Measurements from ENCODE around the gene PACSIN1.

PACSIN1 gene

GRCh38 chr6:34559651-34560365 is 93.9 kb downstream of the PACSIN1 start:
- H3K4me1 Mint-ChIP-seq, result peaks cover 37% of the 10 kb centered on the region
- no peak for DNase-seq
- no peak for TF ChIP-seq CTCF (IDR thresholded peaks at IDR 0.05)
- H3K27ac Mint-ChIP-seq, result peak overlapping the region; percentile 15
- H3K4me3 Mint-ChIP-seq, result peak overlapping the region; percentile 15
- no peaks in the 10 kb centered on the region for H3K36me3 Mint-ChIP-seq (ENCODE audit: low read depth)
- H3K9me3 Mint-ChIP-seq, result peaks cover 7% of the 10 kb centered on the region
- peaks cover 6% of the 10 kb centered on the region for H3K27me3 Mint-ChIP-seq (ENCODE audit: low read depth, poor library complexity)

- Mint-ChIP-seq H3K9me3 (peaks cover 7% of the 10 kb centered on the region), H3K27ac (peak overlapping the region; percentile 15), H3K4me1 (peaks cover 34% of the 10 kb centered on the region), H3K4me3 (peak overlapping the region; percentile 15), H3K27me3 (ENCODE audit: low read depth, poor library complexity) (peaks cover 3% of the 10 kb centered on the region), H3K36me3 (ENCODE audit: low read depth) (no peaks in the 10 kb centered on the region)
- peak; percentile 43 for DNase-seq
- no peak for TF ChIP-seq CTCF (IDR thresholded peaks at IDR 0.05)
Observed at GRCh38 chr6:34560366-34561226, 94.7 kb downstream of the PACSIN1 start.

GRCh38 chr6:34561227-34561530 is 95.3 kb downstream of the PACSIN1 start:
- peaks cover 3% of the 10 kb centered on the region for H3K27me3 Mint-ChIP-seq (ENCODE audit: low read depth, poor library complexity)
- H3K27ac Mint-ChIP-seq, result no peak overlapping the region
- no peak for DNase-seq
- H3K9me3 Mint-ChIP-seq, result peaks cover 7% of the 10 kb centered on the region
- peaks cover 38% of the 10 kb centered on the region for H3K4me1 Mint-ChIP-seq
- no peak overlapping the region for H3K4me3 Mint-ChIP-seq
- H3K36me3 Mint-ChIP-seq (ENCODE audit: low read depth), result no peaks in the 10 kb centered on the region
- no peak for TF ChIP-seq CTCF (IDR thresholded peaks at IDR 0.05)

- Mint-ChIP-seq H3K27ac (no peak overlapping the region), H3K9me3 (peaks cover 7% of the 10 kb centered on the region), H3K36me3 (ENCODE audit: low read depth) (no peaks in the 10 kb centered on the region), H3K27me3 (ENCODE audit: low read depth, poor library complexity) (peaks cover 7% of the 10 kb centered on the region), H3K4me1 (peaks cover 41% of the 10 kb centered on the region), H3K4me3 (no peak overlapping the region)
- DNase-seq, result no peak
- TF ChIP-seq CTCF (IDR thresholded peaks at IDR 0.05), result no peak
Observed at GRCh38 chr6:34562350-34562749, 96.5 kb downstream of the PACSIN1 start.

GRCh38 chr6:34562861-34563512 is 97.1 kb downstream of the PACSIN1 start:
- DNase-seq, result no peak
- H3K27ac Mint-ChIP-seq, result no peak overlapping the region
- TF ChIP-seq CTCF (IDR thresholded peaks at IDR 0.05), result no peak
- H3K36me3 Mint-ChIP-seq (ENCODE audit: low read depth), result no peaks in the 10 kb centered on the region
- H3K9me3 Mint-ChIP-seq, result peaks cover 4% of the 10 kb centered on the region
- peaks cover 42% of the 10 kb centered on the region for H3K4me1 Mint-ChIP-seq
- H3K27me3 Mint-ChIP-seq (ENCODE audit: low read depth, poor library complexity), result peaks cover 9% of the 10 kb centered on the region
- no peak overlapping the region for H3K4me3 Mint-ChIP-seq

Data from nephron progenitor cell (in vitro differentiated cells).